Lower lobe of right lung (tissue), 2 donors: ENCODE measurements around the gene DCAF6. TPM values are rescaled to one million over a fixed set of nuclear protein-coding genes. Genes with fewer than 3 reads are reported as not detected.

Experiments
- ATAC-seq, 2 donors: fragments of 200-7000 bp; cut with Tn5 transposase; one replicate each; pipeline ENCODE4 v1.9.1; 2020 to 2022; ENCODE audit warnings: mild to moderate bottlenecking in 2 of 2, moderate library complexity in 2 of 2
- DNase-seq: peaks from one replicate; pipeline ENCODE4 v3.0.0-alpha.2; 2020
- H3K27ac ChIP-seq: fragments of 200-600 bp; one replicate; pipeline ENCODE4 v1.8.0; 2022
- H3K27me3 ChIP-seq: fragments of 200-600 bp; one replicate; pipeline ENCODE4 v1.8.0; 2022; ENCODE audit warnings: low read depth
- H3K36me3 ChIP-seq: fragments of 200-600 bp; one replicate; pipeline ENCODE4 v1.8.0; 2022; ENCODE audit warnings: mild to moderate bottlenecking
- H3K4me1 ChIP-seq: fragments of 200-600 bp; one replicate; pipeline ENCODE4 v1.8.0; 2022
- H3K4me3 ChIP-seq: fragments of 200-600 bp; one replicate; pipeline ENCODE4 v1.8.0; 2022; ENCODE audit warnings: mild to moderate bottlenecking
- H3K9me3 ChIP-seq: fragments of 200-600 bp; one replicate; pipeline ENCODE4 v1.8.0; 2022
- CTCF ChIP-seq: fragments of 200-600 bp; IDR thresholded peaks from one replicate; pipeline ENCODE4 v1.8.0; 2022; ENCODE audit warnings: antibody characterized with exemption, mild to moderate bottlenecking
- intact Hi-C: fragments of 100-400 bp; cut with DNase I; formaldehyde crosslinking; loops from one replicate; pipeline ENCODE4 v1.11.0; 2022
- total RNA-seq: library from RNA; stranded (reverse); fragmentation: NEBNext Ultra II Directional; extraction: Animal tissue kit (Norgen Biotek cat#: 25700); gene quantifications from one replicate; pipeline ENCODE4 v1.2.1, GENCODE V29; 2021
- donor health status: DM: no; HTN: yes; CAD: no; lungs with severe emphysema.

The DCAF6 gene
- total RNA-seq, 1 donor from 2014 or later = 50.6 TPM

DNA sequence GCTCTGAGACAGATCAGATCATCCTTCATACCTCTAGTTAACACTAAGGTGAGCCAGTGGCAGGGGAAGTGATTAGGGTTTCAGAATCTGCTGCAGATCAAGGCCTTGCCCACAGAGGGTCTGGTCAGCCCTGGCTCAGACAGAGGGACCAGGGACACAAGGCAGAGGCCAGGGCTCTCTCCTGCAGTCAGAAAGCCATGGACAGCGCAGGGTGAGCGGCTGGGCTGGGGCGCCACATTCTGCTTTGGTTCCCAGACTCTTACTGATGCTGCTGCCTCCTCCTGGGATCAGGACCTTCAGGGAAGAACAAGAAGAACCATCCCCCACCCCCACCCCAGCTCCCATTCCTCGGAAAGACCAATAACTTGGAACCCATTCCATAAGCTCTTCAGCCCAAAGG lies 157.1 kb downstream of the DCAF6 start:
- intact Hi-C loops = no loop called here
- Histone ChIP-seq H3K9me3 (no peaks in the 10 kb centered on the region), H3K4me3 (no peak overlapping the region), H3K4me1 (no peaks in the 10 kb centered on the region), H3K27ac (no peak overlapping the region), H3K36me3 (no peaks in the 10 kb centered on the region), H3K27me3 (no peaks in the 10 kb centered on the region)
- DNase-seq (no peak), ATAC-seq (no peak)
- no peak for TF ChIP-seq CTCF

DNA sequence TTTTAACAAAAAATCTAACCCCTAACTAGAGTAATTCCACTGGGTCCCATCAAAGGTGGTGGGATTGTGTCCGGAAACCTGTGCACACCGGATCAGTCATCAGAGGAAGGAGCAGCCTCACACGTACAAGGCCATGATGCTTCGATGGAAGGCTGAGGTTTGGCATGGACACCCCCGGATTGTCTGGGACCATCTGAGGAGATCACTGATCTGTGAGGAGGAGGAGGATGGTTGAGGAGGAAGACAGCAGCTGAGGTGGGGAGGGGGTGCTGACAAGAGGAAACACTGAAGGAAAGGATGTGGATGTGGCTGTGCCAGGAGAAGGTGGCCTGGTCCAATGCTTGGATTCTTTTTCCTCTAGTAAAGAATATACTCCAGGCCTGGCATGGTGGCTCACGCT lies 159.0 kb downstream of the DCAF6 start:
- intact Hi-C loops = no loop called here
- Histone ChIP-seq H3K4me1 (no peaks in the 10 kb centered on the region), H3K4me3 (no peak overlapping the region), H3K27ac (no peak overlapping the region), H3K36me3 (no peaks in the 10 kb centered on the region), H3K27me3 (no peaks in the 10 kb centered on the region), H3K9me3 (no peaks in the 10 kb centered on the region)
- no peak for TF ChIP-seq CTCF
- DNase-seq (no peak), ATAC-seq (no peak)

DNA sequence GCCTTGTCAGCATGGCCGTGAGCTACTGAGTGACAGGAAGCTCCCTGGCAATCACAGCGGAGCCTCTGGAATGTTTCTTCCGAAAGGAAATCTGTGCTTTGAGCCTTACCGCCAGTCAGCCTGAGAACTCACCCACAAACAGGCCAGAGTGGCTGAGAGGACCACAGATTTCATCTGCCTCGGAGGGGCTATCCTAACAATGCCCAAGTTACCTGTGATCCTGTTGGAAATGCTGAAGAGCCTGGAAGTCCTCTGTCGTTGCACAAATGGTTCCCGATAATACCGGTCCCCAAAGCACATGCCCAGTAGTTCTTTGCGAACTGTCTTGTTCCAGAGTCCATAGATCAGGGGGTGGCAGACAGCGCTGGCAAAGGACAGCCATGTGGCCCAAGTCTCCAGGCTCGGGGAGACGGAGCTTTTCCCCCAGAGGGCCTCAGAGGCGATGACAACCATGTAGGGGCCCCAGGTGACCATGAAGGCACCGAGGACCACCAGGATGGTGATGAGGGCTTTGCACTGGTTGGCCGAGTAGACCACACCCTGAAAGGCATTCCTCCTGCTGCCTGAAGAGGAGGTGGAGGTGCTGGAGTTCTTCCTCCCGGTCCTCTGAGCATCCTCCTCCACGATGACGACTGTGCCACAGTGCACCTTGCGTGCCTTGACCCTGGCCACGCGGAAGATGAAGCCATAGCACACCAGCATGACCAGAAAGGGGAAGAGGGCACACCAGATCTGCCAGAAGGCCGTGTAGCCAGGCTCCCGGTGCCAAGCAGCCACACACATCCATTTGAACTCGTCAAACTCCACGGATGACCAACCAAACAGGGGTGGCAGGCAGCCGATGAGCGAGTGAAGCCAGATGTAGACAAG lies 160.0 kb downstream of the DCAF6 start:
- H3K4me3 ChIP-seq = no peak overlapping the region
- ATAC-seq (no peak), DNase-seq (no peak)
- no peak overlapping the region for H3K27ac ChIP-seq
- no peaks in the 10 kb centered on the region for H3K36me3 ChIP-seq
- intact Hi-C loops = no loop called here
- TF ChIP-seq CTCF = no peak
- H3K27me3 ChIP-seq = no peaks in the 10 kb centered on the region
- no peaks in the 10 kb centered on the region for H3K4me1 ChIP-seq
- H3K9me3 ChIP-seq = no peaks in the 10 kb centered on the region

DNA sequence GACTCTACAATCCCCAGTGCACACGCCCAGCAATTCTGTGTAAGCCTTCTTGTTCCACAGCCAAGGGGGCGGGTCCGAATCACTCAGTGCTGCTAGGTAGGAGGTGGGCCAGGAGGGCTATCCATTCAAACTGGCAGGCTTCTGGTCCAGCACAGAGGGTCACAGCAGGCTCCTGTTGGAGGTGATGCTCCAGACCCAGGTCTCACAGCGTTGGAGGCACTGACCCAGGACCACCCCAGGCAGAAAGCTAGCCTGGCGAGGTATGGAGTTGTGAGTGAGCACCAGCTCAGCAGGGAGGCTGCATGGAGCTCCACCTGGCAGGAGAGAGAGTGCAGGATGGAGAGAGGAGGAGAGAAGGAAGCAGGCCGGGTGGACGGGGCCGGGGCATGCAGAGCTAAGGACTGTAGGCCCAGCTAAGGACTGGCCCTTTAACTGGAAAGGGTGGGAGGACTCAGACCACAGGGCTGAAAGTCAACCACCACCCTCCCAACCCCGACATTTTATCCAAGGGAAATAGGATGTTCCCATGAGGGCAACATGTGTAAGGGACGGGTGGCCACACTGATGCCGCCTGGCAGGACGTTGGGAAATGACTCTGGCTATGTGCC lies 161.5 kb downstream of the DCAF6 start:
- Histone ChIP-seq H3K4me3 (no peak overlapping the region), H3K9me3 (no peaks in the 10 kb centered on the region), H3K27me3 (no peaks in the 10 kb centered on the region), H3K4me1 (no peaks in the 10 kb centered on the region), H3K27ac (no peak overlapping the region), H3K36me3 (no peaks in the 10 kb centered on the region)
- DNase-seq = no peak
- intact Hi-C loops = no loop called here
- peak in 1 of 2 donors; percentile 7 for ATAC-seq
- TF ChIP-seq CTCF = no peak

GRCh38 chr1:168098534-168099320 lies 162.2 kb downstream of the DCAF6 start:
- intact Hi-C loops = no loop called here
- H3K36me3 ChIP-seq = peaks cover under 1% of the 10 kb centered on the region
- H3K27ac ChIP-seq = no peak overlapping the region
- no peak for ATAC-seq
- DNase-seq = no peak
- H3K9me3 ChIP-seq = no peaks in the 10 kb centered on the region
- H3K27me3 ChIP-seq = no peaks in the 10 kb centered on the region
- H3K4me1 ChIP-seq = no peaks in the 10 kb centered on the region
- no peak overlapping the region for H3K4me3 ChIP-seq
- no peak for TF ChIP-seq CTCF
